GM19463 (cell line): ENCODE results near the gene RAB27B.
"Not testable (repeated sequence)": the region's sequence is repeated elsewhere in the genome, so short reads cannot be mapped to it uniquely, and the experiment has no call there.

ENCODE experiments used
- ATAC-seq: cut with Tn5 transposase; IDR thresholded peaks from one replicate; pipeline ENCODE4 v1.9.1; 2021; ENCODE audit warnings: mild to moderate bottlenecking, moderate library complexity; ENCODE audit not compliant: unreplicated experiment

Gene RAB27B

GRCh38 chr18:54813977-54814565 is 14.2 kb upstream of the RAB27B start:
- ATAC-seq = no peak

- ATAC-seq = no peak
These were observed 13.2 kb upstream of the RAB27B start for GRCh38 chr18:54815086-54815485.

- not testable (repeated sequence) for ATAC-seq
These were observed 7.4 kb upstream of the RAB27B start for GRCh38 chr18:54820785-54821275.

- ATAC-seq = no peak
These were observed 5.1 kb upstream of the RAB27B start for GRCh38 chr18:54822872-54823845.

- no peak for ATAC-seq
These were observed 3.5 kb upstream of the RAB27B start for GRCh38 chr18:54824761-54825160.

GRCh38 chr18:54825601-54826344 is 2.5 kb upstream of the RAB27B start:
- no peak for ATAC-seq

GRCh38 chr18:54828986-54829385 is 709 bp downstream of the RAB27B start:
- ATAC-seq = no peak

- ATAC-seq = no peak
These were observed 1.6 kb downstream of the RAB27B start for GRCh38 chr18:54829856-54830255.

- ATAC-seq = no peak
These were observed 2.0 kb downstream of the RAB27B start for GRCh38 chr18:54830260-54830659.

- no peak for ATAC-seq
These were observed 2.6 kb downstream of the RAB27B start for GRCh38 chr18:54830866-54831265.

GRCh38 chr18:54835944-54836343 is 7.7 kb downstream of the RAB27B start:
- no peak for ATAC-seq

GRCh38 chr18:54843314-54843713 is 15.0 kb downstream of the RAB27B start:
- no peak for ATAC-seq

GRCh38 chr18:54845787-54846186 is 17.5 kb downstream of the RAB27B start:
- no peak for ATAC-seq

- ATAC-seq = no peak
These were observed 19.8 kb downstream of the RAB27B start for GRCh38 chr18:54848121-54848520.

- no peak for ATAC-seq
These were observed 21.4 kb downstream of the RAB27B start for GRCh38 chr18:54849683-54850082.

- no peak for ATAC-seq
These were observed 22.3 kb downstream of the RAB27B start for GRCh38 chr18:54850598-54850997.

GRCh38 chr18:54852780-54853675 is 24.8 kb downstream of the RAB27B start:
- no peak for ATAC-seq

GRCh38 chr18:54855050-54855449 is 26.8 kb downstream of the RAB27B start:
- not testable (repeated sequence) for ATAC-seq

GRCh38 chr18:54856105-54856646 is 27.9 kb downstream of the RAB27B start:
- no peak for ATAC-seq

- no peak for ATAC-seq
These were observed 29.2 kb downstream of the RAB27B start for GRCh38 chr18:54857499-54857898.
